ENCODE results near the gene RXRA. TPM values are rescaled to one million over a fixed set of nuclear protein-coding genes. Genes with fewer than 3 reads are reported as not detected.

The RXRA gene
- total RNA-seq, 4 donors from 2014 or later: 27.3 to 70.5 (median 58.6) TPM

DNA sequence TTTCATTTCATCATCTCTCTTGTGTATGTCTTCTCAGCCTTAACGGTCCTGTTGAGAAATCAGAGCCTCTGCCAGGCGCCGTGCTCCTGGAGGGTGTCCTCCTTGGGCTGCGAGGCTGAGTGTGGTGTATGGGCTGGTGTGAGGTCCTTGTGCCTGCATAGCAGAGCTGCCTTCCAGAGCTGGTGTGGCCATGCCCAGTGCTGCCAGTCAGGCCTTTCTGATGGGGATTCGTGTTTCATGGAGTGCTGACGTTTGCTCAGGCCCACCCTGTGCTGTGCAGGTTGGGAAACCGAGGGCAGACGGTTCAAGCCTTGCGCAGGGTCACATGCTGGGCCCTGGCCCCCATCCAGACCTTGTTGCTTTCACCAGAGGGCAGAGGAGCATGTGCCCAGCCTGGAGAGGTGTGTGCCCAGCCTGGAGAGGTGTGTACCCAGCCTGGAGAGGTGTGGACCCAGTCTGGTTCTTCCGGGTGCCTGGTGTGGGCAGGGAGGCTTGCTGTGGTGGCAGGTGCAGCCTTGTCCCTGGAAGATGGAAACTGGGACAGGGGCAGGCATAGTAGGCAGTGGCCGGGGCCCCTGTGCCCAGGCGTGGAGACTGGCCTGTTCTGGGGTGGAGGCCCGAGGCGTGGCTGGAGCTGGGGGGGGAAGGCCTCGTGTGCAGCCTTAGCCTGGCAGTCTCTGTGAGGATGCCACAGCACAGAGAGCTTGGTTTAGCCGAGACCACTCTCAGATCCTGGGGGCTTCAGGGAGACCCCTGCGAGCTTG lies 84.0 kb downstream of the RXRA start:
- in situ Hi-C loops (cut with MboI; ENCODE audit: low pct_ligation_motif_present in 1 of 4, low pct_unique_long_range_greater_than_20kb in 1 of 4, low sequenced_read_pairs in 3 of 4) (no loop called here), intact Hi-C loops (cut with DNase I; ENCODE audit: low total_unique reads) (no loop called here)
- Histone ChIP-seq H3K4me1 (peaks cover 38 to 79% (median 65%) of the 10 kb centered on the region in 4 donors), H3K9me3 (no peaks in the 10 kb centered on the region), H3K36me3 (peaks cover 0 to 2% (median 0%) of the 10 kb centered on the region in 4 donors), H3K4me3 (no peak overlapping the region), H3K27me3 (no peaks in the 10 kb centered on the region), H3K27ac (peak overlapping the region in 1 of 4 donors; percentile 37)
- DNase-seq: peak; percentile 58
- 75% methylated on average over 14 of the region's 17 CpGs; no CpG with 5 or more reads in 1 of the 2 donors for WGBS, 2 donors (ENCODE audit: low coverage in 1 of 2)
- no peak for TF ChIP-seq EP300 (IDR thresholded peaks at IDR 0.05; ENCODE audit: low read depth)
- TF ChIP-seq POLR2A (IDR thresholded peaks at IDR 0.05): no peak
- TF ChIP-seq, protein P1, sequence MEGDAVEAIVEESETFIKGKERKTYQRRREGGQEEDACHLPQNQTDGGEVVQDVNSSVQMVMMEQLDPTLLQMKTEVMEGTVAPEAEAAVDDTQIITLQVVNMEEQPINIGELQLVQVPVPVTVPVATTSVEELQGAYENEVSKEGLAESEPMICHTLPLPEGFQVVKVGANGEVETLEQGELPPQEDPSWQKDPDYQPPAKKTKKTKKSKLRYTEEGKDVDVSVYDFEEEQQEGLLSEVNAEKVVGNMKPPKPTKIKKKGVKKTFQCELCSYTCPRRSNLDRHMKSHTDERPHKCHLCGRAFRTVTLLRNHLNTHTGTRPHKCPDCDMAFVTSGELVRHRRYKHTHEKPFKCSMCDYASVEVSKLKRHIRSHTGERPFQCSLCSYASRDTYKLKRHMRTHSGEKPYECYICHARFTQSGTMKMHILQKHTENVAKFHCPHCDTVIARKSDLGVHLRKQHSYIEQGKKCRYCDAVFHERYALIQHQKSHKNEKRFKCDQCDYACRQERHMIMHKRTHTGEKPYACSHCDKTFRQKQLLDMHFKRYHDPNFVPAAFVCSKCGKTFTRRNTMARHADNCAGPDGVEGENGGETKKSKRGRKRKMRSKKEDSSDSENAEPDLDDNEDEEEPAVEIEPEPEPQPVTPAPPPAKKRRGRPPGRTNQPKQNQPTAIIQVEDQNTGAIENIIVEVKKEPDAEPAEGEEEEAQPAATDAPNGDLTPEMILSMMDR (IDR thresholded peaks at IDR 0.05): no peak

DNA sequence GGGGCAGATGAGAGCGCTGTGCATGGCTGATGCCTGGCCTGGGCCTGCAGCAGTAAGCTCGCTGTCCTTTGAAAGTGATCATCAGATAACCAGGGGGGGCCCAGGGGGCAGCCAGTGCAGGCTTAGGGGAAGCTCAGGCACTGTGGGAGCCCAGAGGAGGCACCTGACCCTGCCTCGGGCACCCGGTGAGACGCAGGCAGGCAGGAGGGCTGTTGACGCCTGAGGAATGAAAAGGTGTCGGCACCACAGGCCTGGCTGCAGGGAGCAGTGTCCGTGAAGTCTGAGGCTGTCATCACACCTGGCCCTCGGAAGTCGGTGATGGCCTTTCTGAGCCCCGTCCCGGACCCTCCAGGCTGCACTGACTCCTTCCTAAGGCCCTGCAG lies 84.6 kb downstream of the RXRA start:
- no peaks in the 10 kb centered on the region for H3K27me3 ChIP-seq
- TF ChIP-seq EP300 (IDR thresholded peaks at IDR 0.05; ENCODE audit: low read depth) (no peak), POLR2AphosphoS5 (IDR thresholded peaks at IDR 0.05) (no peak), POLR2A (IDR thresholded peaks at IDR 0.05) (no peak)
- TF ChIP-seq, protein P1 (IDR thresholded peaks at IDR 0.05): no peak
- DNase-seq: no peak
- H3K9me3 ChIP-seq: no peaks in the 10 kb centered on the region
- peaks cover 38 to 73% (median 59%) of the 10 kb centered on the region in 4 donors for H3K4me1 ChIP-seq
- peaks cover 0 to 2% (median 0%) of the 10 kb centered on the region in 4 donors for H3K36me3 ChIP-seq
- in situ Hi-C loops (cut with MboI; ENCODE audit: low pct_ligation_motif_present in 1 of 4, low pct_unique_long_range_greater_than_20kb in 1 of 4, low sequenced_read_pairs in 3 of 4): no loop called here
- WGBS, 2 donors (ENCODE audit: low coverage in 1 of 2): 92% methylated on average over 12 of the region's 12 CpGs; no CpG with 5 or more reads in 1 of the 2 donors
- no peak overlapping the region for H3K4me3 ChIP-seq
- H3K27ac ChIP-seq: peak overlapping the region in 1 of 4 donors; percentile 37
- intact Hi-C loops (cut with DNase I; ENCODE audit: low total_unique reads): no loop called here

DNA sequence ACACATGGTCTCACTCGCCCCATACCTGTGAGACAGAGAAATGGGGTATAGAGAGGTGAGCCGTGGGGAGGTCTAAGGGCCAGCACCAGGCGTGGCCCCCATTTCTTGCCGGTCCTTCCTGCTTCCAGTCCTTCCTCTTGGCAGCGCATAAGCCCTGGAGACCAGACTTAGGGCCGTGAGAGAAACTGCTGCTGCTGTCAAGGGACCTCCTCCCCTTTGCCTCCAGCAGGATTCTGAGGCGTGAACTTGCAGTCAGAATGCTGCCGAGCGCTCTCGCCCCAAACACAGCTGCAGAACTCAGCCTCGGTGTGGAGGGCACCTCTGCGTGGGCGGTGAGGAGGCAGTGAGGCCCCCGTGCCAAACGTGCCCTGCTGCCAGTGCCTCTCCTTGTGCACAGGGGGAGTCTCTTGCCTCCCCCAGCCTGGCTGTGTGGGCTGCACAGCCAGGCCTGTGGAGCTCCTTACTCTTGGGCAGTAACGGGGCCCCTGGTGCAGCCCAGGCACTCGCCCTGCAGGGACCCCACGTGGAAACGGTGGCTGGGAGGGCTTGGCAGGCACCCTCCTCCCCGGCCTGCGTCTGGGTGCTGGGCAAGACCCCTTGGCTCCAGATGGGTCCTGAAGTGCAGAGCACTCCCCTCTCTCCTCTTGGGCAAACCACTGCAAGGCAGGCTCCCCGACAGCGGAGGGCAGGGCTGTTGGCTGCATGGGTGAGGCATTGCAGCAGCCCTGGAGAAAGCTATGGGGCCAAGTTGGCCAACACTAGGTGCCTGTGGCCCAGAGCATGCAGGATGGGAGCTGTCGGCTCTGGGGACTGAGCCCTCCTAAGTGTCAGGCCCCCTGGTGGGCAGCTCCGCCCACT lies 85.4 kb downstream of the RXRA start:
- DNase-seq: no peak
- Histone ChIP-seq H3K27ac (no peak overlapping the region), H3K4me1 (peaks cover 30 to 65% (median 52%) of the 10 kb centered on the region in 4 donors), H3K27me3 (no peaks in the 10 kb centered on the region), H3K36me3 (peaks cover 0 to 2% (median under 1%) of the 10 kb centered on the region in 4 donors), H3K9me3 (no peaks in the 10 kb centered on the region), H3K4me3 (no peak overlapping the region)
- 71% methylated on average over 17 of the region's 25 CpGs; no CpG with 5 or more reads in 1 of the 2 donors for WGBS, 2 donors (ENCODE audit: low coverage in 1 of 2)
- intact Hi-C loops (cut with DNase I; ENCODE audit: low total_unique reads) (no loop called here), in situ Hi-C loops (cut with MboI; ENCODE audit: low pct_ligation_motif_present in 1 of 4, low pct_unique_long_range_greater_than_20kb in 1 of 4, low sequenced_read_pairs in 3 of 4) (no loop called here)
- TF ChIP-seq EP300 (IDR thresholded peaks at IDR 0.05; ENCODE audit: low read depth) (no peak), POLR2AphosphoS5 (IDR thresholded peaks at IDR 0.05) (no peak), POLR2A (IDR thresholded peaks at IDR 0.05) (no peak)
- TF ChIP-seq, protein P1 (IDR thresholded peaks at IDR 0.05): no peak

DNA sequence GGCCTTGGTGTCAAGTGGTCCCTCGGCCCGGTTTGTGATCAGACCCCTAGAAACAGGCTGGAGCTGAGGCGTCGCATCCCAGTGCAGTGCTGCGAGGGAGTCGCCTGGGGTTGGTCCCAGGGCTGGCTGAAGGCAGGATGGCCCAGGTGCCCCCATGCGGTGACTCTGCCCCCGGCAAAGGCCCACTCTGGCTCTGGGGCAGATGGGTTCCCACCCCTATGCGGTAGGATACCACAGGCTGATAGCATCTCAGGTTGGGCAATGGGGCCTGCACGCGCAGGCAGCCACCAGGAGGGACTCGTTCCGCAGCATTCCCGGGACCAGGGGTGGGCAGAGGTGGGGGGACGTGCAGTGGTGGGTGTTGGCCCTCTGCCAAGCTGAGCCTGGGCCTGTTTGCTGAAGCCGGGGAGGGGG lies 86.0 kb downstream of the RXRA start:
- no peak overlapping the region for H3K27ac ChIP-seq
- 82% methylated on average over 10 of the region's 16 CpGs; no CpG with 5 or more reads in 1 of the 2 donors for WGBS, 2 donors (ENCODE audit: low coverage in 1 of 2)
- intact Hi-C loops (cut with DNase I; ENCODE audit: low total_unique reads): no loop called here
- no peak for TF ChIP-seq EP300 (IDR thresholded peaks at IDR 0.05; ENCODE audit: low read depth)
- no peak for TF ChIP-seq POLR2AphosphoS5 (IDR thresholded peaks at IDR 0.05)
- no peak for TF ChIP-seq POLR2A (IDR thresholded peaks at IDR 0.05)
- TF ChIP-seq, protein P1 (IDR thresholded peaks at IDR 0.05): no peak
- no peaks in the 10 kb centered on the region for H3K27me3 ChIP-seq
- H3K4me3 ChIP-seq: no peak overlapping the region
- no peak for DNase-seq
- peaks cover 25 to 58% (median 48%) of the 10 kb centered on the region in 4 donors for H3K4me1 ChIP-seq
- H3K36me3 ChIP-seq: peaks cover 0 to 7% (median 4%) of the 10 kb centered on the region in 4 donors
- H3K9me3 ChIP-seq: no peaks in the 10 kb centered on the region
- in situ Hi-C loops (cut with MboI; ENCODE audit: low pct_ligation_motif_present in 1 of 4, low pct_unique_long_range_greater_than_20kb in 1 of 4, low sequenced_read_pairs in 3 of 4): no loop called here

Data from transverse colon (tissue), 4 donors.